OCI-LY7 (cell line): ENCODE results near the gene GIT2.

Experiments used
- EZH2phosphoT487 ChIP-seq: fragments of 200-600 bp; sonication (generic); IDR thresholded peaks from 2 replicates; pipeline ENCODE4 v1.6.1; 2018; ENCODE audit warnings: low read depth, borderline replicate concordance, mild to moderate bottlenecking, mixed run types, antibody characterized with exemption, low read length, moderate library complexity, mixed read lengths
- TF ChIP-seq, protein P1 (sequence below): fragments of 200-600 bp; sonication (generic); conservative IDR thresholded peaks from 2 replicates; pipeline ENCODE4 v1.5.1; 2014; ENCODE audit warnings: mild to moderate bottlenecking, antibody characterized with exemption, low read length, moderate library complexity, mixed read lengths

- TF ChIP-seq, protein P1, sequence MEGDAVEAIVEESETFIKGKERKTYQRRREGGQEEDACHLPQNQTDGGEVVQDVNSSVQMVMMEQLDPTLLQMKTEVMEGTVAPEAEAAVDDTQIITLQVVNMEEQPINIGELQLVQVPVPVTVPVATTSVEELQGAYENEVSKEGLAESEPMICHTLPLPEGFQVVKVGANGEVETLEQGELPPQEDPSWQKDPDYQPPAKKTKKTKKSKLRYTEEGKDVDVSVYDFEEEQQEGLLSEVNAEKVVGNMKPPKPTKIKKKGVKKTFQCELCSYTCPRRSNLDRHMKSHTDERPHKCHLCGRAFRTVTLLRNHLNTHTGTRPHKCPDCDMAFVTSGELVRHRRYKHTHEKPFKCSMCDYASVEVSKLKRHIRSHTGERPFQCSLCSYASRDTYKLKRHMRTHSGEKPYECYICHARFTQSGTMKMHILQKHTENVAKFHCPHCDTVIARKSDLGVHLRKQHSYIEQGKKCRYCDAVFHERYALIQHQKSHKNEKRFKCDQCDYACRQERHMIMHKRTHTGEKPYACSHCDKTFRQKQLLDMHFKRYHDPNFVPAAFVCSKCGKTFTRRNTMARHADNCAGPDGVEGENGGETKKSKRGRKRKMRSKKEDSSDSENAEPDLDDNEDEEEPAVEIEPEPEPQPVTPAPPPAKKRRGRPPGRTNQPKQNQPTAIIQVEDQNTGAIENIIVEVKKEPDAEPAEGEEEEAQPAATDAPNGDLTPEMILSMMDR, result no peak
- TF ChIP-seq EZH2phosphoT487, result no peak
These were observed 14.9 kb downstream of the GIT2 start for GRCh38 chr12:109981311-109981710.
